ENCODE results near the gene HNF4A. TPM values are rescaled to one million over a fixed set of nuclear protein-coding genes. Genes with fewer than 3 reads are reported as not detected.

HNF4A gene
- total RNA-seq, 2 donors from 2014 or later: 56.3 to 58.0 TPM

DNA sequence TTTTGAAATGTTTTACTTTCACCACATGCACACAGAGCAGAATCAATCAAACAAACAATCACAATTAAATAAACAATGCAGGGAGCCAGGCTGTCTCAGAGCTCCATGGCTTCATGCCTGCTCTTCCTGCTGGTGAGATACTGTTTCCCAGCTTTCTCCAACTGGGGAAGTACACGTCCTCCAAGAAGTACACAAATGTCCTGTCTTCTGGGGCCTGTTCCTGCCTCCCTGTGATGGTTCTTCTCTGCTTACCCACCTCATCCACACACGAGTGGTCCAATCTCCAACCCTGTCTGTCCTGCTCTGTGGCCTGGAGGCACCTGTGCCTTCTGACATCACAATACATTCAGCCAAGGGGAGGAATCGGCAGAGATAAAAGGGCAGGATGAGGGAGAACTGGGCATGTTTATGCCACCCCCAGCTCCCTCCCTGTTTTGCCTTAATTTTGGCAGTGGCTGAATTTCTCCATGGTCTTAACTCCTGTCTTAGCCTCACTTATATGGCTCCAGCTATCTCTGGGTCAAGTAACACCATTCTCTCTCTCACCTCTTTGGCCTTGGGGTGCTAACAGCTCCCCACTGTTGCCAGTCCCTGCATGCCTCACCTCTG, 94.9 kb downstream of the HNF4A start:
- peaks cover 20% of the 10 kb centered on the region for H3K4me1 Mint-ChIP-seq
- Histone ChIP-seq H3K27me3 (ENCODE audit: control insufficient read depth, insufficient read depth, low read length, poor library complexity, severe bottlenecking) (no peaks in the 10 kb centered on the region), H3K27ac (ENCODE audit: low read depth, low read length) (no peak overlapping the region), H3K9ac (ENCODE audit: extremely low read depth, low read length, poor library complexity, severe bottlenecking) (no peak overlapping the region), H3K36me3 (ENCODE audit: control insufficient read depth, insufficient read depth, low read length) (no peaks in the 10 kb centered on the region), H3K4me3 (ENCODE audit: low read length) (no peak overlapping the region), H3K9me3 (ENCODE audit: control insufficient read depth, low read length) (peaks cover 4% of the 10 kb centered on the region), H3K4me1 (ENCODE audit: control insufficient read depth, insufficient read depth, low read length) (peaks cover 5% of the 10 kb centered on the region)
- peaks cover 3% of the 10 kb centered on the region for H3K9me3 Mint-ChIP-seq
- H3K4me3 Mint-ChIP-seq: no peak overlapping the region
- H3K27me3 Mint-ChIP-seq (ENCODE audit: insufficient read depth): no peaks in the 10 kb centered on the region
- H3K27ac Mint-ChIP-seq: no peak overlapping the region
- no peak for DNase-seq
- WGBS, 2 experiments (ENCODE audit: insufficient coverage in 1 of 2, insufficient read length in 1 of 2): 84 to 86% methylated on average over 2 to 3 of the region's 3 CpGs
- H3K36me3 Mint-ChIP-seq (ENCODE audit: low read depth): no peaks in the 10 kb centered on the region
- TF ChIP-seq, protein P1, sequence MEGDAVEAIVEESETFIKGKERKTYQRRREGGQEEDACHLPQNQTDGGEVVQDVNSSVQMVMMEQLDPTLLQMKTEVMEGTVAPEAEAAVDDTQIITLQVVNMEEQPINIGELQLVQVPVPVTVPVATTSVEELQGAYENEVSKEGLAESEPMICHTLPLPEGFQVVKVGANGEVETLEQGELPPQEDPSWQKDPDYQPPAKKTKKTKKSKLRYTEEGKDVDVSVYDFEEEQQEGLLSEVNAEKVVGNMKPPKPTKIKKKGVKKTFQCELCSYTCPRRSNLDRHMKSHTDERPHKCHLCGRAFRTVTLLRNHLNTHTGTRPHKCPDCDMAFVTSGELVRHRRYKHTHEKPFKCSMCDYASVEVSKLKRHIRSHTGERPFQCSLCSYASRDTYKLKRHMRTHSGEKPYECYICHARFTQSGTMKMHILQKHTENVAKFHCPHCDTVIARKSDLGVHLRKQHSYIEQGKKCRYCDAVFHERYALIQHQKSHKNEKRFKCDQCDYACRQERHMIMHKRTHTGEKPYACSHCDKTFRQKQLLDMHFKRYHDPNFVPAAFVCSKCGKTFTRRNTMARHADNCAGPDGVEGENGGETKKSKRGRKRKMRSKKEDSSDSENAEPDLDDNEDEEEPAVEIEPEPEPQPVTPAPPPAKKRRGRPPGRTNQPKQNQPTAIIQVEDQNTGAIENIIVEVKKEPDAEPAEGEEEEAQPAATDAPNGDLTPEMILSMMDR (conservative IDR thresholded peaks at IDR 0.05): no peak

- no peaks in the 10 kb centered on the region for H3K36me3 Mint-ChIP-seq (ENCODE audit: low read depth)
- peaks cover 3% of the 10 kb centered on the region for H3K9me3 Mint-ChIP-seq
- H3K27ac Mint-ChIP-seq: no peak overlapping the region
- Histone ChIP-seq H3K4me3 (ENCODE audit: low read length) (no peak overlapping the region), H3K27ac (ENCODE audit: low read depth, low read length) (no peak overlapping the region), H3K27me3 (ENCODE audit: control insufficient read depth, insufficient read depth, low read length, poor library complexity, severe bottlenecking) (no peaks in the 10 kb centered on the region), H3K4me1 (ENCODE audit: control insufficient read depth, insufficient read depth, low read length) (peaks cover 5% of the 10 kb centered on the region), H3K9ac (ENCODE audit: extremely low read depth, low read length, poor library complexity, severe bottlenecking) (no peak overlapping the region), H3K9me3 (ENCODE audit: control insufficient read depth, low read length) (peaks cover 4% of the 10 kb centered on the region), H3K36me3 (ENCODE audit: control insufficient read depth, insufficient read depth, low read length) (no peaks in the 10 kb centered on the region)
- H3K4me1 Mint-ChIP-seq: peaks cover 20% of the 10 kb centered on the region
- no peak for DNase-seq
- TF ChIP-seq, protein P1 (conservative IDR thresholded peaks at IDR 0.05): no peak
- H3K4me3 Mint-ChIP-seq: no peak overlapping the region
- no peaks in the 10 kb centered on the region for H3K27me3 Mint-ChIP-seq (ENCODE audit: insufficient read depth)
- 65 to 84% methylated on average over 4 to 7 of the region's 7 CpGs for WGBS, 2 experiments (ENCODE audit: insufficient coverage in 1 of 2, insufficient read length in 1 of 2)
These were observed 95.5 kb downstream of the HNF4A start for GRCh38 chr20:44450903-44451450.

- Histone ChIP-seq H3K27ac (ENCODE audit: low read depth, low read length) (no peak overlapping the region), H3K4me3 (ENCODE audit: low read length) (no peak overlapping the region), H3K9me3 (ENCODE audit: control insufficient read depth, low read length) (no peaks in the 10 kb centered on the region), H3K9ac (ENCODE audit: extremely low read depth, low read length, poor library complexity, severe bottlenecking) (no peak overlapping the region), H3K27me3 (ENCODE audit: control insufficient read depth, insufficient read depth, low read length, poor library complexity, severe bottlenecking) (no peaks in the 10 kb centered on the region), H3K4me1 (ENCODE audit: control insufficient read depth, insufficient read depth, low read length) (peaks cover 5% of the 10 kb centered on the region), H3K36me3 (ENCODE audit: control insufficient read depth, insufficient read depth, low read length) (no peaks in the 10 kb centered on the region)
- Mint-ChIP-seq H3K4me3 (no peak overlapping the region), H3K9me3 (peaks cover 3% of the 10 kb centered on the region), H3K27me3 (ENCODE audit: insufficient read depth) (no peaks in the 10 kb centered on the region), H3K4me1 (peaks cover 16% of the 10 kb centered on the region), H3K36me3 (ENCODE audit: low read depth) (no peaks in the 10 kb centered on the region), H3K27ac (no peak overlapping the region)
- TF ChIP-seq, protein P1 (conservative IDR thresholded peaks at IDR 0.05): no peak
- no peak for DNase-seq
- 93 to 95% methylated on average over 3 to 7 of the region's 7 CpGs for WGBS, 2 experiments (ENCODE audit: insufficient coverage in 1 of 2, insufficient read length in 1 of 2)
These were observed 98.9 kb downstream of the HNF4A start for GRCh38 chr20:44454306-44454963.
